ENCODE data around the gene VASP. TPM values are rescaled to one million over a fixed set of nuclear protein-coding genes. Genes with fewer than 3 reads are reported as not detected.

Gene VASP
- polyA plus RNA-seq (ENCODE audit: insufficient read length in 4 of 4) = 10 to 100 TPM; 41.8 to 58.4 (median 53.4) TPM

DNA sequence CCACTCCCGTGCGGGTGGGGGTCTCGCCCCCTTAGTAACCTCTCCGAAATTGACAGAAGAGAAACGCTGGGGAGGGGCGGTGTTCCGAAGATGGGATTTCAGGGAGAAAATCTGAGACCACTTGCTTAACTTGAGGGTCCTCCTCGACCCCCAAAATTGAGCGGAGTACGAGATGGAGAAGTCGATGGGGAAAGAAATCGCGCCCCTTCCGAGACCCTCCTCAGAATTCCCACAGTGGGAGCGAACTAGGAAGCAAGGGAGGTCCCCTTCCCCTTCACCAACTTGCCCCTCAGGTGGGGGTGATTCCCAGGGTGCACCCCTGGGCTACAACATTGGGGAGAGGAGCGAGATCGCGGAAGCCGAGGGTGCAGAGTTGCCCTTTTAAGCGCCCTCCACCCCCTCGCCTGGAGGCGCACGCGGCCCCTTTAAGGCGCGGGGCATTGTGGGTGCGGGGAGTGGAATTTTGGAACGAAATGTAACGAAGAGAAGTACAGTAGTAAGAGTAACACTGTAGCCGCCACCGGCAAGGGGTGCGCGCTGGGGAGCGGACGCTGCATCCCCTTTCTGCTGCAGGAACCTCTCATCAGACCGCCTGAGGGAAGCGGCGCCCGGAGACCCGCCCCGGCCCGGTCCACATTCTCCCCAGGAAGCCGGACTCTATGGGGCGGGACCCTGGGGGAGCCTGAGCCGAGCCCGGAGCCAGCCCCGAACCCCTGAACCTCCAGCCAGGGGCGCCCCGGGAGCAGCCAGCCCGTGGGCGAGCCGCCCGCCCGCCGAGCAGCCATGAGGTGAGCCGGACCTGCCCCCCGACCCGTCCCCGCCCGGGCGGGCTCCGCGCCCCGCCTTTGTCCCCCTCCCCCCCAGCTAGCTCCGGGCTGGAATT lies at the start of gene VASP:
Gene VASP, plus strand, starts transcription at position 491 of the 883 bp plus-strand sequence. Its CDS starts 293 bp downstream, at position 784.
- DNase-seq (ENCODE audit: low read depth in 4 of 4, low spot score in 3 of 4) = no peak

DNA sequence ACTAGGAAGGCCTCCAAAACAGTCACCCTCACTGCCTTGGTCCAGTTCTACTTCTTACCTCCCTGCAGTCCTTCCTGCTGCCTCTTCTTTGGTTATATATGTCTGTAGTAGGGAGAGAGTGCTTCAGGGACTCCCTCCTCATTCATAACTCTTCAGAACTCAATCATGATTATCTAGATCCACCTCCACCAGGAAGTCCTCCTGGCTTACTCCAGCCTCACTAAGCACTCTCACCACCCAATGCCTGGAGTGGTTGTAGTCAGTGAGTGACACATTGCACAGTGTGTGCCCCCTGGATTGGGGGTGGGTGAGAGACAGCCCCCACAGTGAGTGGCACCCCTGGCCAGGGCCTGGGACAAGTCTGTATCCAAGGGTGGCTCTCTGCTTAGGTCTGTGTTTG lies 49.5 kb upstream of the VASP start:
- DNase-seq (ENCODE audit: low read depth in 4 of 4, low spot score in 3 of 4) = no peak

DNA sequence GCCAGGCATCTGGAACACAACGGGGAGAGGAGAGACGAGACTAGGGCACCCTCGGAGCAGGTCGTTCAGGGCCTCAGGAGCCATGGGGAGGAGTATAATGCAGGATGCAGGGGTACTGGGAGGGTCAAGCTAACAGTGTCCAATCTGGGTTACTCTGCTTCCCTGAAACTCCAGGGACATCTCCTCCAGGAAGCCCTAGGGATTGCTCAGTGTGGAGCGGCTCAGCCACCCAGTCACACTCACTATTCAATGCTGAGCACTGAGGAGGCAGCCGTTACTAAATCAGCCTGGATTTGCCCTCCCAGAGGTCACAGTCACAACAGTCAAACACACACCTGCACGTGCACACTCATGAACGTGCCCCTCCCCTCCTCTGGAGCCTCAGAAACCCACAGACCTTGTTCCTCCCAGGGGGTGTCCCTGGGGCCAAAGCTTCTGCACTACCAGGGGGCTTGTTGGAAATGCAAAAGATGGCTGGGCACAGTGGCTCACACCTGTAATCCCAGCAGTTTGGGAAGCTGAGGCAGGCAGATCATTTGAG lies 46.4 kb upstream of the VASP start:
- no peak for DNase-seq (ENCODE audit: low read depth in 4 of 4, low spot score in 3 of 4)

DNA sequence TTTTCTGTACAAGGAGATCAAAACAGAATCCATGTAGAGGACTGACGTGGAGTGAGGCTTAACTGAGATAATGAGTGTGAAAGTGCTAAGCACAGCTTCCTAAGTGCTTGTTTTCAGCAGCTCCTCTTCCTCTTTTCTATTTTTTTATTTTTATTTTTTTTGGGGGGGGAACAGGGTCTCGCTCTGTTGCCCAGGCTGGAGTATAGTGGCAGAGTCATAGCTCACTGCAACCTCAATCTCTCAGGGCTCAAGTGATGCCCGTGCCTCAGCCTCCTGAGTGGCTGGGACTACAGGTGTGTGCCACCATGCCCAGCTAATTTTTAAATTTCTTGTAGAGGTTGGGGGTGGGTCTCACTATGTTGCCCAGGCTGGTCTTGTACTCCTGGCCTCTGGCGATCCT lies 45.1 kb upstream of the VASP start:
- DNase-seq (ENCODE audit: low read depth in 4 of 4, low spot score in 3 of 4) = no peak

DNA sequence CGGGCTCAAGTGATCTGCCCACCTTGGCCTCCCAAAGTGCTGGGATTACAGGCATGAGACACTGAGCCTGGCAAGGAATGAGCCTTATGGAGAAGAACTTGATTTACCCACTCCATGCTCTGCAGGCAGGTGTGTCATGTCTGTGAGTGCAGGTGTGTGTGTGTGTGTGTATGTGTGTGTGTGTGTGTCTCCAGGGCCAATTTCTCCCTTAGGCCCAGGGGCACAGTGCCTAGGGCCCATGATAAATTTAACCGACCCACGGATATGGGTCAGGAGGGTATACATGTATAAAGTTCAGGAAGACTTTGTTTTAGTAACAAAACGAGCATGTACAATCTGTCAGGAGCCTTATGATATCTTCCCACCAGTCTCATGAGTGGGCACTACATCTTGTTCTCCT lies 44.0 kb upstream of the VASP start:
- DNase-seq (ENCODE audit: low read depth in 4 of 4, low spot score in 3 of 4) = no peak

DNA sequence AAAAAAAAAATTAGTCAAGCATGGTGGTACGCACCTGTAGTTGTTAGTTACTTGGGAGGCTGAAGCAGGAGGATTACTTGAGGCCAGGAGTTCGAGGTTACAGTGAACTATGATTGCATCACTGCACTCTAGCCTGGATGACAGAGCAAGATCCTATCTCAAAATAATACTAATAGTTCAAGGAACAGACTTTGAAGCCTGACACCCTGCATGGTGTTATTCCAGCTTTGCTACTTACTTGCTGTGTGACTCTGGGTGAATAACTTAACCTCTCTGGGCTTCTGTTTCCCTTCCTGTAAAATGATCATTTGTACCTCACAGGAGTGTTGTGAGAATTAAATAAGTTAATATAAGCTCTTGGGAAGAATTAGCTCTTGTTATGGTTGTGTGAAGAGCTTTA lies 43.0 kb upstream of the VASP start:
- DNase-seq (ENCODE audit: low read depth in 4 of 4, low spot score in 3 of 4) = no peak

DNA sequence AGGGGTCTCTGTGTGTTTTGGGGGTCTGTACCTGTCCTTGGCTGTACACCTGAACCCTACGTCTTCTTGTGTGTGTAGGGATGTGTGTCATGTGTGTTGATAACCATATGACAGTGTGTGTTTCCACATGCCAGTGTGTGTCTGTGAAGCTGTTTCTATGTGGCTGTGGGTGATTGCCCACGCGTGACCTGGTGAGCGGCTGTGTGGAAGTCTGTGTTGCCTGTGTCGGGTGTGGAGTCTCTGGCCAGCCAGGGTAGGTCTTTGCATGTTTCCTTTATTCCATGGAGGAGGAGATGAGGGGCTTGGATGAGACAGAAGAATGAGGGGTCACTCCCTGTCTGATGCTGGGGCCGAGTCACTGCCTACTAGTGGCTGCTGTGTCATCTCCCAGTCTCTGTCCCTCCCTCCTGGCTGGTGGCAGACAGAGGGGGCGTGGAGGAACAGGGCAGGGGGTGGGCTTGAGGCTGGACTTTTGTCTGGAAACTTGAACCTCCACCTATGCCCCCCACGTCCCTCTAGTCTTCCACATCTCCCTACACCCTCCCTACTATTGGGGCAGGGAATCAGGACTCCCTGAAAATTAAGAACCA lies 42.3 kb upstream of the VASP start:
- DNase-seq (ENCODE audit: low read depth in 4 of 4, low spot score in 3 of 4) = no peak

DNA sequence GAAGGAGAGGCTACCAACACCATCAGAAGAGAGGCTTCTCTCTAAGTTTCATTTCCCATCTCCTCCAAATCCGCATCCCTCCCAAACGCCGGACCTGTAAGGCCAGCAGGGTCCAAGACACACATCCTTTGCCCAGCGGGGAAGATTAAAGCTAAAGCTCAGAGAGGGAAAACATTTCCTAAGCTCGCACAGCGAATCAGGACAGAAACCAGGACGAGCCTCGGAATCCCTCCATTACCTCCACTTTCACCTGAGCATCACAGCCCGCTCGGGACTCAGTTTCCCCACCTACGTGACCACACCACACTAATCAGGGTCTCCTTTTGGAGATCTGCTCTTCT lies 40.2 kb upstream of the VASP start:
- no peak for DNase-seq (ENCODE audit: low read depth in 4 of 4, low spot score in 3 of 4)

DNA sequence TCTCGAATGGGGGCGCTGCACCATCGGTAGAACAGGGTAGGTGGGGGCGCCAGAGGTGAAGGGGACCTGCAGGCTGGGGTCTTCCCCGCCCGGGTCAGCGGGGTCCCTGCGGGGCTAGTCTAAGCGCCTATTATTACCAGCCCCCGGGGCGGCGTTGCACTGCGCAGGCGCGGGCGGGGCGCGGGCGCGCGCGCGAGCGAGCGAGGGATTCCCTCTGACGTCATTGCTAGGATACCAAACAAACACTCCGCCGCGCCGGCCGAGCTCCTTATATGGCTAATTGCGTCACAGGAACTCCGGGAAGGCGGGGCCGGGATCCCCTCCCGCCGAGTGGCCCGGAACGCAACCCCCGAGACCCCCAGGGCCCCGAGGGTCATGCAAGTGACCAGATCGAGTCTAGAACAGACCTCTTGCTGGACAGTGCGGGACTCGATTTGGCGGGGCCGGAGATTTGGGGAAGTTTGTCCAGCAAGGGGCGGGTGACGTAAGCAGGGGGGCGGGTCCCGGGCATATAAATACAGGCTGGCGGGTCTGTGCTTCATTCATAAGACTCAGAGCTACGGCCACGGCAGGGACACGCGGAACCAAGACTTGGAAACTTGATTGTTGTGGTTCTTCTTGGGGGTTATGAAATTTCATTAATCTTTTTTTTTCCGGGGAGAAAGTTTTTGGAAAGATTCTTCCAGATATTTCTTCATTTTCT lies 39.7 kb upstream of the VASP start, which contains the start of gene FOSB:
Gene FOSB, plus strand, starts transcription at position 541 of the 703 bp plus-strand sequence. CDS start 591 bp downstream, outside the sequence.
- peak in 3 of 4 donors; percentile 84 to 88 (median 87) for DNase-seq (ENCODE audit: low read depth in 4 of 4, low spot score in 3 of 4)

DNA sequence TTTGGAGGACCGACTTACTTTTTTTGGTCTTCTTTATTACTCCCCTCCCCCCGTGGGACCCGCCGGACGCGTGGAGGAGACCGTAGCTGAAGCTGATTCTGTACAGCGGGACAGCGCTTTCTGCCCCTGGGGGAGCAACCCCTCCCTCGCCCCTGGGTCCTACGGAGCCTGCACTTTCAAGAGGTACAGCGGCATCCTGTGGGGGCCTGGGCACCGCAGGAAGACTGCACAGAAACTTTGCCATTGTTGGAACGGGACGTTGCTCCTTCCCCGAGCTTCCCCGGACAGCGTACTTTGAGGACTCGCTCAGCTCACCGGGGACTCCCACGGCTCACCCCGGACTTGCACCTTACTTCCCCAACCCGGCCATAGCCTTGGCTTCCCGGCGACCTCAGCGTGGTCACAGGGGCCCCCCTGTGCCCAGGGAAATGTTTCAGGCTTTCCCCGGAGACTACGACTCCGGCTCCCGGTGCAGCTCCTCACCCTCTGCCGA lies 39.1 kb upstream of the VASP start:
- no peak for DNase-seq (ENCODE audit: low read depth in 4 of 4, low spot score in 3 of 4)

DNA sequence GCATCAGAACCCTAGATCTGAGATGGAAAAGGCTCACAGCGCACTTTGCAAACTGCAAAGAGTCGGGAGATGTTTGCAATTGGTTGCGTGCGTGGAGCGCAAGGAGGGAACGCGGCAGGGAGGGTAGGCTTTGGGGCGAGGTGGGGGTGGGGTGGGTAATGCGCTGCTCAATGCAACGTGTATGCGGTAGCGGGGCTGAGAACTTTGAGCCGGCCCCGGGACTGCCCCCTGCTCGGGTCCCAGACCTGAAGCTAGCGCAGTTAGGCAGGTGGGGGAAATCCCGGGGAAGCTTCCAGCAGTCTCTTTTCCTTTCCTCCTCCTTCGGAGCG lies 38.5 kb upstream of the VASP start:
- no peak for DNase-seq (ENCODE audit: low read depth in 4 of 4, low spot score in 3 of 4)

DNA sequence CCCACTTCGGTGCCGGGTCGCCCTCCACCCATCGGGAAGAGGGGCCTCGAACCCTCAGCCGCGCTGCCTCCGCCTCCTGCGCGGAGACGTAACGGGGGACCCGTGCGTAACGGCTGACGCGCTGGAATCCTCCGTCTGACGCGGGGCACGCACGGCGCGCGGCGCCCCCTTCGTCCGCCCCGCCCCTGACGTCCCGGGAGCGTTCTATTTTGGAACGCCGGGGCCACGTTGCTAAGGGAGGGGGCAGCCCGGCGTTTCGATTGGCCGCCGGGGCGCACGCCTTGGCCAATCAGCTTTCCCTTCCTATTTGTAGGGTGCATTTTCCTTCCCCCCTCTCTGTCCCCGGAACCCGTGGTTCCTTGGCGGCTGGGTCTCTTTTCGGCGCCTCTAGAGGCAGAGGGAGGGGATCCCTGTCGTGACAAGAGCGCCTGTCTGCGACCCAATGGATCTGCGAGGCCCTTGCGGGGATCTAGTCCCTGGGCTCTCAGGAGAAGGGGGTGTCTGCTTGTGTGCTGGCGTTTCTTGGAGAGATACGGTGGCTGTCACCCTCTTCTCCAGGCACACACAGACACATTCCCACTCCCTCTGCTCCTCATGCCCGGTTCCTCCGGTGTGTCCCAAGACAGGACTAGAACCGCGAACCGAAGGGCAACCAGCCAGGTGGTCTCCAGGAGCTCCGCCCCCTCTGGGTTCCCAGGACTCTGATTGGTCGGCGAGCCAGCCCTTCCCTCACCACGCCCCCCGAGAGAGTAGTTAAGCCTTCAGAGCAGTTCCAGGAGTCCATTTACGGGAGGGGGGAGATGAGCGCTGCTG lies 37.9 kb upstream of the VASP start:
- no peak for DNase-seq (ENCODE audit: low read depth in 4 of 4, low spot score in 3 of 4)

DNA sequence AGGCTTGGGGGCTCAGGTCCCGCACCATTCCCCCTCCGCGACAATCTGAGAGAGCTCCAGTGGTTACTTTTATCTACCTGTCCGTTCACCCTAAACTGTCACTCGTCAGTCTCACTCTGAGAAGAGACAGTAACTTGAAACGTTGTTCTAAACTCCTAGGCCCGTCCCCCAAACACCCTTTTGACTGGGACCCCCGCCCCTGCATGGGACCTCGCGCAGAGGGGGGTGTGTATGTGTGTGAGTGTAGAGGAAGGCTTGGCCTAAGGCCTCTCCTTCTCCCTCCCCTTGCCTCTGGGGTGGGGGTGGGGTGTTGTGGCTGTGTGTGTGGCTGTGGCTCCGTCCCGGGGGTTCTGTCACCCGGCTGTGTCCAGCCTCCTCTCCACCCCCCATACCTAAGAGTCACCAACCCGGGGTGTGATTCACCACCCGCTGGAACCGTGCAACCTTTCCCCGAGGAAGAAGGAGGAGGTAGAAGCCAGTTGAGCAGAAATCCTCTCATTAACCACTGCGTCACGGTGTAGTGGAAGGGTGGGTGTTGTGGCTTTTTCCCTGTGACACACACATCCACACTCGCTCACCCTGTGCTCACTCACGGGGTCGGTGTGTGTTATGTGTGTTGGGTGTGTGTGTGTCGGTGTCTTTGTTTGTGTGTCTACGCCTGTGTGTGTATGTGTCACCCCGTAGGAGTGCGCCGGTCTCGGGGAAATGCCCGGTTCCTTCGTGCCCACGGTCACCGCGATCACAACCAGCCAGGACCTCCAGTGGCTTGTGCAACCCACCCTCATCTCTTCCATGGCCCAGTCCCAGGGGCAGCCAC lies 37.1 kb upstream of the VASP start:
- DNase-seq (ENCODE audit: low read depth in 4 of 4, low spot score in 3 of 4) = no peak

DNA sequence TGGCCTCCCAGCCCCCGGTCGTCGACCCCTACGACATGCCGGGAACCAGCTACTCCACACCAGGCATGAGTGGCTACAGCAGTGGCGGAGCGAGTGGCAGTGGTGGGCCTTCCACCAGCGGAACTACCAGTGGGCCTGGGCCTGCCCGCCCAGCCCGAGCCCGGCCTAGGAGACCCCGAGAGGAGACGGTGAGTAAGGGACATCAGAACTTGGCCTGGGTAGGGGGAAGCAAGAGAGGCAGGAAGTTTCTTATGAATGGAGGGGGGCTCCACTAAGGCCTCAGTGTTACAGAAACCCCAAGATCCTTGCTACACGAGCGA lies 36.6 kb upstream of the VASP start:
- no peak for DNase-seq (ENCODE audit: low read depth in 4 of 4, low spot score in 3 of 4)

DNA sequence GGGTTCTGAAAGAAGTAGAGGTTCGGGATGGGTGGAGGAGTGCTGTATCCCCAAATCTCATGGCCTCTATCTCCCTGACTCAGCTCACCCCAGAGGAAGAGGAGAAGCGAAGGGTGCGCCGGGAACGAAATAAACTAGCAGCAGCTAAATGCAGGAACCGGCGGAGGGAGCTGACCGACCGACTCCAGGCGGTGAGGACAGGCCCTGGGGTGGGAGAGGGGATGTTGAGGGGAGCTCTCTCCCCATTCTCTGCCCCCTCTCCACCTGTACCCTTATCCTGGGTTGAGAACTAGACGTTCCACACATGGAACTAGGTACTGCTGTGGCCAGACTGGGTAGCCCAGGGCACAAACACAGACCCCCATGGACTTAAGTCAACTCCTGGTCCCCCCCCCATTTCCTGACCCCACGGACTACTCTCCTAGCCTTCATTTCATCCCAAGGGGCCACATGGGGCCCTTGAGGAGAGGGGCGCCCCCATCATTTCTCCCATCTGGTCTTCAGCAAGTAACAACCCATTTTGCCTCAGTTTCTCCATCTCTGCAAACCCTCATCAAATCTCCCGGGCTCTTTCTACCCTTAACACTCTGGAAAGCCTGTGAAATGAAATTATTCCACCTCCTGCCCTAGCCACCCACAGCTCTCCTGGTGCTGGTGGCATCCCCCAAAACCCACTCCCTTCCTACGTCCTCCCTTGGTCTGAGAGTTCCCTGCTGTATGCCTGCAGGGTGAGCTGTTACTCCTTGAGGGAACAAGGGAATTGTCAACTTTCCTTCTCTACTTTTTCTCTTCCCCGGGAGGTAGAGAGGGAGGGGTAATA lies 36.0 kb upstream of the VASP start:
- DNase-seq (ENCODE audit: low read depth in 4 of 4, low spot score in 3 of 4) = no peak

DNA sequence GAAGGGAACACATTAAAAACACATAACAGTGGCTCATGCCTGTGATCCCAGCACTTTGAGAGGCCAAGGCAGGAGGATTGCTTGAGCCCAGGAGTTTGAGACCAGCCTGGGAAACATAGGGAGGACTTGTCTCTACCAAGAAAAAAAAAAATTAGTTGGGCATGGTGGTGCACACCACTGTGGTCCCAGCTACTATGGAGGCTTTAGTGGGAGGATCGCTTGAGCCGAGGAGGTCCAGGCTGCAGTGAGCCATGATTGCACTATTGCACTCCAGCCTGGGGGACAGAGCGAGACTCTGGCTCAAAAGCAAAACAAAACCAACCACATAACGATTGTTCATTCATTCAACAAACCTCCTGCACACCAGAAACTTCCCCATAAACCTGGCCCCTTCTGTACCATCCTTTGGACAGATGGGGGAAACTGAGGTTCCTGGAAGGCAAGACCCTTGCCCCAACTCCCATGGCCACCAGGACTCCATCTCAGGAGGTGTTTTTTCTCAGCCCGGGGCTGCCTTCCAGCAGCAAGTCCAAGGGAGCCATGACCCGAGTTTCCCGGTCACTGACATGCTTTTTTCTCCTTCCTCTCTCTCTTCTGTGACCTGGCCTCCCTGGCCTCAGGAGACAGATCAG lies 35.2 kb upstream of the VASP start:
- no peak for DNase-seq (ENCODE audit: low read depth in 4 of 4, low spot score in 3 of 4)

DNA sequence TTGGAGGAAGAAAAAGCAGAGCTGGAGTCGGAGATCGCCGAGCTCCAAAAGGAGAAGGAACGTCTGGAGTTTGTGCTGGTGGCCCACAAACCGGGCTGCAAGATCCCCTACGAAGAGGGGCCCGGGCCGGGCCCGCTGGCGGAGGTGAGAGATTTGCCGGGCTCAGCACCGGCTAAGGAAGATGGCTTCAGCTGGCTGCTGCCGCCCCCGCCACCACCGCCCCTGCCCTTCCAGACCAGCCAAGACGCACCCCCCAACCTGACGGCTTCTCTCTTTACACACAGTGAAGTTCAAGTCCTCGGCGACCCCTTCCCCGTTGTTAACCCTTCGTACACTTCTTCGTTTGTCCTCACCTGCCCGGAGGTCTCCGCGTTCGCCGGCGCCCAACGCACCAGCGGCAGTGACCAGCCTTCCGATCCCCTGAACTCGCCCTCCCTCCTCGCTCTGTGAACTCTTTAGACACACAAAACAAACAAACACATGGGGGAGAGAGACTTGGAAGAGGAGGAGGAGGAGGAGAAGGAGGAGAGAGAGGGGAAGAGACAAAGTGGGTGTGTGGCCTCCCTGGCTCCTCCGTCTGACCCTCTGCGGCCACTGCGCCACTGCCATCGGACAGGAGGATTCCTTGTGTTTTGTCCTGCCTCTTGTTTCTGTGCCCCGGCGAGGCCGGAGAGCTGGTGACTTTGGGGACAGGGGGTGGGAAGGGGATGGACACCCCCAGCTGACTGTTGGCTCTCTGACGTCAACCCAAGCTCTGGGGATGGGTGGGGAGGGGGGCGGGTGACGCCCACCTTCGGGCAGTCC lies 34.5 kb upstream of the VASP start:
- DNase-seq (ENCODE audit: low read depth in 4 of 4, low spot score in 3 of 4) = no peak

DNA sequence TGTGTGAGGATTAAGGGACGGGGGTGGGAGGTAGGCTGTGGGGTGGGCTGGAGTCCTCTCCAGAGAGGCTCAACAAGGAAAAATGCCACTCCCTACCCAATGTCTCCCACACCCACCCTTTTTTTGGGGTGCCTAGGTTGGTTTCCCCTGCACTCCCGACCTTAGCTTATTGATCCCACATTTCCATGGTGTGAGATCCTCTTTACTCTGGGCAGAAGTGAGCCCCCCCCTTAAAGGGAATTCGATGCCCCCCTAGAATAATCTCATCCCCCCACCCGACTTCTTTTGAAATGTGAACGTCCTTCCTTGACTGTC lies 34.0 kb upstream of the VASP start:
- no peak for DNase-seq (ENCODE audit: low read depth in 4 of 4, low spot score in 3 of 4)

All from left renal pelvis (tissue), 4 donors.